ENCODE data around the gene TEPSIN.
"Not testable (repeated sequence)": the region's sequence is repeated elsewhere in the genome, so short reads cannot be mapped to it uniquely, and the experiment has no call there.

The TEPSIN gene

DNA sequence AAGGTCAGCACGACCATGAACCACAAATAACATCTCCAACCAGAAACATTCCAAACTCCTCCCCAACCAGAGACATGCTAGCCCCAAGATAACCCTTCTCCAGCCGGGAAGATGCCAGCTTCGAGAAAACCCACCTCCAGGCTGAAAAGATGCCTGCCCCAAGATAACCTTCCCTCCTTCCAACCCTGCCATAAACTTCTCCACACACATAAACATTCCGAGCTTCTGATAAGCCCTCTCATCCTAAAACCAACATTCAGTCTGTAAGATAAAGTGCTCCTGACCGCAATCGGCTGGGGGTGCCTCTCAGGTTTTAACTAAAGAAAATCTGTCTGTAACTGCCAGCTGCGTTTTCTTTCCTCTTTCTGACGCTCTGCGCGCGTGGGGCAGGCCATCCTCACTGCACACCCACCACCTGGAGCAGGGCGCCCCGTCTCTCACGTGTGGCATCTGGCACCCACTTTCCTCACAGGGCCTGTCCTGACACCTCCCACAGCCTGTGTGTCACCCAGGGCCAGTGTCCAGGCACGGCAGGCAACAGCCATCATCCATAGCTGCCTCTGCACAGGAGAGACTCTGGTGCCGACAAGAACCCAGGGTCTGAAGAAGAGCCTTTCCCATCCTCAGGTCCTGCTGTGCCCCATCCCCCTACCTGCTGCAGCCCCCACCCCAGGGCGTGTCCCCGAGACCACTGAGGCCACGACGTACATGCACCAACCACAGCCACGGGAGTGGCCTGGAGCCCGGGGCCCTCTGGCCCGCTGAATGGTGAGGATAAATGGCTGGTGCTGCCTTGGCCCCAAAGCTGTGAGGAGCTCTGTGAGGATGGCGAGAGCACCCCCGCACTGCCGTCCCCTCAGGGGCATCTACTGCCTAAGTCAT is 3.7 kb downstream of the TEPSIN start:
- no peak for DNase-seq

DNA sequence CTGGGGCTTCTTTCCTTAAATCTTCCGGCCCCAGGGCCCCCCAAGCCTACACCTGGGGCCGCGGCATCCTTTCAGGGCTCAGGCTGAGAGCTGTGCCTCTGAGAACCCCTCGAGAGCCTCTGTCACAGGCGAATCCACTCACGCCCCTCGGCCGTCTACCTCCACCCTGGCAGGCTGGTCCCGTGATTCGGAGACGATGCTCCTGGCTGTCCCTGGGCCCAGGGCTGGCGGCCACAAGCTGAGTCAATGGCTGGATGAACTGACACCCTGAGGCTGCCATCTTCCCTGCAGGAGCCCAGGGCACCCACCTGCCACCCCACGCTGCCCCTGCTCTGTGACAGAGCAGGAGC is 4.4 kb downstream of the TEPSIN start:
- DNase-seq: no peak

DNA sequence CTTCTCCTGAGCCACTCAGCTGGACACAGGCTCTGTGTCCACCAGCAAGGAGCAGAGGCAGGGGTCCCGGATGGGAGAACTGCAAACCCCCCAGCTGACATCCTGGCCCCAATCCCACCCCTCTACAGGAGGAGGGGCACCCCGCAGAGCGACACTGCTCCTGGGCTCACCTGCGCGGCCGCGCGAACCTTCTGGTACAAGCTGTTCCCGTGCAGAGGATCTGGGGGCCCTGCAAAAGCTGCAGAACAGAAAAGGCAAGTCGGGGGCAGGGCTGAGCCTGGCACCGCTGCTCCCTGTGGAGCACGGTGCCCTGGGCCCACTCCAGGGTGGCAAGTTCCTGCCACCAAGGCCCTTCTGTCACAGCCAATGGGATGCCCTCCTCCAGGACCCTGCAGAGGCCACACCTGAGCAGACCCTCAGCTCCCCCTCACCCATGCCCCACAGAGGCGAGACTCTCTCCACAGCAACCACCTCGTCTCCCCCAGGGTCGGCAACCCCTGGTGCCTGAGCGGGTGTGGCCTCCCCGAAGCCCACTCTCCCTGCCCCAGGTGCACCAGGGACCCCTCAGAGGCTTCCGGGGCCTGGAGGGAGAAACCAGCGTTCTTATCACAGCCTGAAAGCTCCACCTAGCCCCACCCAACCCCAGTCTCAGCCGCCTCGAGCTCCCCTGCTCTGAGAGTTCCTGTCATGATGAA is 4.9 kb downstream of the TEPSIN start:
- no peak for DNase-seq

DNA sequence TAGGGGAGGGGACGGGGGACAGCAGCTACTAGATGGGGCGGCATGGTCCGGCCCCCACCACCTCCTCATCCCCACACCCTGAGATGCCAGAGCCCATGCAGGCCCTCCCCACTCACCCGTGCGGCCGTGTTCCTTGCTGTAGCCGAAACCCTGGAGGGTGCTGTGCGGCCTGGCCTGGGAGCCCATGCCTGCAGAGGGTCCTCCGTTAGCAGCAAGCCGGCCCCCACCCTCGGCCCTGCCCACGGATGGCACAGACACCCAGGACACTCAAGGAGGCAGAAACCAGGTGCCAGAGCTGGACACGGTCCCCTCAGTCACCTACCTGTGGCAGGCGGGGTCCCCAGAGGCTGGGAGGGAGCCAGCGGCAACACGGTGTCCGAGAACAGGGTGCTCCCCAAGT is 5.5 kb downstream of the TEPSIN start:
- no peak for DNase-seq

DNA sequence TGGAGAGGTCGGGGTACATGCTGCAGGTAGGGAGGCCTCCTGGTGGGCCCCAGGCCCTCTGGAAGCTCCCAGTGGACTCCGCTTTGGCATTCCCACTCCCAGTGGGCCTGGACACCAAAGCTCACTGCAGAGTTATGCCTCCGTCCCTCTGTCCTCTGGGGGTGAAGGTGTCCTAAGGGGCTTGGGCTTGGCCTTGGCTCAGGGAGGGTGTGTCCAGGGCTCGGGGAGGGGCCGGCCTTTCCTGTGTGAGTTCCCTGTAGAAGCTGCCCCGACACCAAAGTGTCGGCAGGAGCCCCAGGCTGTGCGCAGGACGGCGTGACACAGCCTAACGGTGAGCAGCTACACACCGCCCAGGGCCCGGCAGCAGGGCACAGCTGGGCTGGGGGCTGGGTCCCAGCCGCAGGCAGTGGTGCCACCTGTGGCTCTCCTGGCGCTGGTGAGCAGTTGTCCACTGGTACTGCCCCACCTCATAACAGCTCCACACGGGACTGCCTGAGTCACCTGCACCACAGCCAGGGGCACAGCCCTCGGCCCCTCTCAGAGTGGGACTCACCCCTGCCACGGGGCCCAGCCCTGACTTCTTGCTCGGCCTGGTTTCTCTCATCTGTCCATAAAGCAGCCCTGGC is 6.1 kb downstream of the TEPSIN start:
- DNase-seq: no peak

DNA sequence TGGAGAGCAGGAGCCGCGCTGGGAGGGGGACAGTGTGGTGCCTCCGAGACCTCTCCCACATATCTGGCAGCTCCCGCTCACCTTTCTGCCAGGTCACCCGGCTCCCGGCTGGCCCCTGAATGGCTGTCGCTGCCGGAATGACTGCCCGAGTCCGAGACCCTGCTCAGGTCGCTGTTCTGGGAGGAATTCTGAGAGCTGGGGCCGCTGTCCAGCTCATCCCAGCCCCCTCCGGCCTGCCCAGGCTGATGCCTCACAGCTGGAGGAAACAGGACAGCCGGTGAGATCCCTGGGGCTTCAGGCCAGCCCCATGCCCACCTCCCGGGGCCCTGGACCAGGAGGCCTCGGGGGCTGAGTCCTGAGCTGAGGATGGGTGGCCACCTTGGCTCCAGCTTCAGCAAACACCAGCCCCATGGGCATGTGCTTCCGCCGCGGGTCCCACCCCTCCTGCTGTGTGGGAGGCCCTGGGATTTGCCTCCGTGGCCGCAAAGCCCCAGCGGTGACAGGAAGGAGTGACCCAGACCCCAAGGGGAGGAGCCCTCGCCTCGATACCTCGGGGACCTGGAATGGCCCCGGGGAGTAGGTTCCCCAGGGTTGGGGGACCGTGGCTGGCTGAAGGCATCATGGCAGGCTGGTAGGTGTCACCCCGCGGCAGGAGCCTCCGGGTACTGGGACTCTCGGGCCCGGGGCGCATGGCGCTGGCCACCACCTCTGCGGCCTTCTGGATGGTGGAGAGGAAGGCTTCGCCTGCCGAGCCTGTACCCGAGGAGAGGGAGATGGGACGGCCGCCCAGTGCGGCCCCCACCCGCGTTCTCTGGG is 6.9 kb downstream of the TEPSIN start:
- no peak for DNase-seq

DNA sequence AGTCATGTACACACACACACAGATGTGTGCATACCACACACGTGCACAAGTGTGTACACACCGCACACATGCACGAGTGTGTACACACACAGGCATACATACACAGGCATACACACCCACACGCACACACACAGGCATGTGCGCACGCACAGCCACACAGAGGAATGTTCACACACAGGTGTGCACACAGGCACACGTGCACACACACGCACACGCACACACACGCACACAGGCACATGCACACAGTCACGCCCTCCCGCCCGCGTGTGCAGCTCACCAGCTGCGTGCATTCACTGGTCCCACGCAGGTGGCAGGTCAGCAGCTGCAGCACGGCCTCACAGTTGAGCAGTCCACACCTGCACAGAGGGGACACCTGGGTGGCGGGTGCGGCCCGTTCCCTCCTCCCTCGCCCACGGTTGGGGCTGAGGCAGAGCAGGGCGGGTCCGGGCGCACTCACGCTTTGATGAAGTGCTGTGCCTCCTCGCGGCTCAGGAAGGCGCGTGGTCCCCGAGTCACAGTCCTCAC is 7.7 kb downstream of the TEPSIN start:
- DNase-seq: no peak

DNA sequence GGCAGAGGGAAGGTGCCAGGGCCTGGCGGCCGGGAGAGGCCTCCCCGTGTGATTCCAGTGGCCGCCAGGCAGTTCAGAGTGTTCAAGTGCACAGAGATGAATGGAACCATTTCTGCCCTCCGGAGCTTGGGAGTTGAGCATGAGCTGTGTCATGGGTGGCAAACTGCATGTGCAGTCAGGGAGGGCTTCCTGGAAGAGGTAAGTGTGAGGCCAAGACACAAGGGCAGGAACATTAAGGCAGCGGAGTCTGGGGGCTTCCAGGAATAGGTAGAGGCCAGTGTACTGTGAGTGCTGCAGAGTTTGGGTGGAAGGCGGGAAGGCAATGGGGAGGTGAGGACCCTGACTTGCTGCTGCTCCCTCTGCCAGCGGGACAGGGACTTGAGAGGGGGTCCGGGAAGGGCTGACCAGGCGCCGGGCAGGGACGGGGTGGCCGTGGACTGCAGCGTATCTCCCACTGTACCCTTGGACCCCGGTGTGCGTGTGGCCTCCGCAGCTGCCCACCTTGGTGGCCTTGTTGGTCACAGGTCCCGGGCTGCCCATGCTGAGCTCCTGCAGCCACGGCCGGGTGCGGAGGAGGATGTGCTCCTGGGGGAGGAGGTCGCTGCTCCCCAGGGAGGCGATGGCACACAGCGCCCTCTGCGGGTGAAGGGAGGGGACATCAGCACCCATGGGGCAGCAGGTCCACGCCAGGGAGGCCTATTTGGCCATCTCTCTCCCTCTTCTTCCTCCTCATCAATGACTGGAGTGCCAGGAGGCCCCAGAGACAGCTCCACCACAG is 8.6 kb downstream of the TEPSIN start:
- no peak for DNase-seq

DNA sequence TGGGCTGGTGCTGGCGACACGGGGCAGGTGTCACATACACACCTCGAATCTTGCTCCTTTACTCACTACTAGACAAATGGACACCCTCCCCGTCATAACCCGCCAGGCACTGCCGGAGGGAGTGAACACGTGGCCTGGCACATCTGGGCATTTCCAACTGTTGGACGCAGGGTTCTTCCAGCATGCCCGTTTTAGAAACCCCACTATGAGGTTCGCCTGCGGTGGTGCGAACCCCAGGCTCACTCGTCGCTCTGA is 9.3 kb downstream of the TEPSIN start:
- no peak for DNase-seq

DNA sequence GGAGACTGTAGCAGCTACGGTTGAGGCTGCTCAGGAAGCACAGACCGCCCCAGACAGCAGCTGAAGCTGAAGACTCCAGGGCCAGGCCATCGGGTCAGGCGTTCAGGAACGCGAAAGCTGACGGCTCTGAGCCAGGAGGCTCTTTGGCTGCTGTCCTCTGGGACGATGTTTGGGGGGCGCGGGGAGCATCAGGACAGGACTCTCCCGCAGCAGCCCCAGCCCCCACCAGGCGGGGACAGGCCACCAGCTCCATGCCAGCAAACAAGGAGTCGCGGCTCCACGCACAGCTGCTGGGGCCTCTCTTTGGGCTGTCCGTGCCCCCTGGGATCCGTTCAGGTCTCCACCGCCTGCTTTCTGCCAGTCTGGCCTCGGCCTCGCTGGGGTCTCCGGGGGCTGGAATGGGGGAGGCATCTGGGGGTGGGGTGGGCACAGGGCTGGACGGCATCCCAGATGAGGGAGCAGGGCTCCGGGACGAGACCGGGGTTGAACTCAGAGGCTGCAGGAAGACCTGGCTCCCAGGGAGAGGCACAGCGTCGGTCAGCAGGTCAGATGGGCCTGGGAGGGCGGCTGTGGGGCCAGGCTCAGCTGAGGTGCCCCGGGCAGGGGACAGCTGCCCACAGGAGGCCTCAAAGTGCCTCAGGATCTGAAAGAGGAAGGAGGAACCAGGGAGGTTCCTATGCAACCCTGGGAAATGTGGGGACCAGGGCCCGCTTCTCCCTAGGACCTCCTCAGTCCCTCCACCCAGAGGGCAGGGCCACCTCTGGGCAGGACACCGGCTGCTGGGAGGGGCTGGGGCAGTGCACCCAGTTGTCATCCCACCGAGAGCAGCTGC is 9.8 kb downstream of the TEPSIN start:
- DNase-seq: no peak

DNA sequence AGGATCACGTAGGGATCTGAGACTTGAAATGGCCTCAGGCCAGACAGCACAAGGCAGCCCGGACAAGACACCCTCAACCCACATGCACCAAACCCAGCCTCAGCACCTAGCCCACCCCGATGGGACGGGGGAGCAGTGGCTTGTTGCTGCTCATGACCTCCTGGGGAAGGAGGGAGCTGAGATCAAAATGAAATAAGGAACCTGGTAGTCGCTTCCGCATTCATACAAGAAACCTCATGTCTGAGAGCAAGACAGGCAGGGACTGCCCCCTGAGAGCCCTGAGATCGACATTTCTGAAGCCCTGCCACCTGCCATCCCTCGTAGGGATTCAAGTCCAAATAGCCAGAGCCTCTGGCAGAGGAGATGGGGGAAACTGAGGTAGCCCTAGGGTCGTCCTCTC is 10.4 kb downstream of the TEPSIN start:
- no peak for DNase-seq

DNA sequence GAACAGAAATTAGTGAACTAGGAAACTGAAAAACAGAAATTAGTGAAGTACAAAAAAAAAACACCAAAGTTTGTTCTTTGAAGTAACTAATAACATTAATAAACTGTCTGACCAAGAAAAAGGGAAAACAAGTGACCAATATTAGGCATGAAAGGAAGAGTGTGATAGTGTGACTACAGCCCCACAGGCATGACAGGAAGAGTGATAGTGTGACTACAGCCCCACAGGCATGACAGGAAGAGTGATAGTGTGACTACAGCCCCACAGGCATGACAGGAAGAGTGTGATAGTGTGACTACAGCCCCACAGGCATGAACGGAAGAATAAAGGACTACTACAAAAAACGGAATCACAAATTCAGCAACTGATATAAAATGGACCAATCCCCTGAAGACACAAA is 11.2 kb downstream of the TEPSIN start:
- not testable (repeated sequence) for DNase-seq

DNA sequence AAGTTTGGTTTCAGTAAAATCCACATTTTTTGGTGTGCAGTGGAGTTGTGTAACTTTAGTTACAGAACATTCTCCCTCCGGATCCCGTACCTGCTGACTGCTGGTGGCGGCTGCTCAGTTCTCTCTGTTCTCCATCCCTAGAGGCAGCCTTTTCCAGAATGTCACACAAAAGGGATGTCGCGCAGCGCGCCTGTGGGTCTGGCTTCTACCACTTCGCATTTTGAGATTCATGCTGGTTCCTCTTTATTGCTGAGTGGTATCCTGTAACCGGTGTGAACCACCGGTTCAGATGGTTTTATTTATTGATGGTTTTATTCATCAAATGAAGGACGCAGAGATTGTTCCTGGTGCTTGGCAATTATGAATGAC is 15.1 kb downstream of the TEPSIN start:
- DNase-seq: no peak

DNA sequence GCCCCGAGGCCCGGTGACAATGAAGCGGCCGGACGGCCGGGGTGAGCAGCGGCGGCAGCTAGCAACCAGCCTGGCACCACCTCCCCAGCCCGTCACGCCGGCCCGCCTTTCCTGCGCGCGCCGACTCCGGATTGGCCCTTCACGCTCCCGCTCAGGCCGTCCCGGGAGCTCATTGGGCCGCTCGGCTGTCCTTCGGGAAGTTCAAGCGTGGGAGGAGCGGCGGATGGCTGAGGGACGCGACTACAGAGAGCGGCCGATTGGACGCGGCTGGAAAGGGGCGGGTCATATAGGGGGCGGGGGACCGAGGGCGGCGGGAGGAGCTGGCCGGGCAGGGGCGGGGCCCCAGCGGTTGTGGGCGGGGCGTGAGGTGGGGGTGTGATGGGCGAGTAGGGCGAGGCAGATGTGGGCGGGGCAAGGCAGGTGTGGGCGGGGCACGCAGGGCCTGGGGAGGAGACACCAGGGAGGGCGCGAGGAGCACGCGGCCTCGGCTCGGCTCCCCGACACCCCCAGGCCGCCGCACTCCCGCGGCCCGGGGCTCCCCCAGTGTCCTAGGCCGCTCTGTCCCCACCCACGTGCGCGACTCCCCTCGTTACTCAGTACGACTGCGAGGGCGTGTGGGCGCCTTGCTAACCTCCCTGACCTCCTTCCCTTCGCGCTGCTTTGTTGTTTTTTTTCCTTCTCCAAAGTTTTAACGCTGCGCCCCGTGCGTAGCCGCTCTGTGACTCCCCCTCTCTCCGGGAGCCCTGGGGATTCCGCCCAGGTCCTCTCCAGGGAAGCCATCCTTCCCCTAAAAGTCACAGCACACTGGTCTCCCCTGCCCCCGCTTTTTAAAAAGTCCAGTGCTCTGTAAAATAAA is 15.7 kb downstream of the TEPSIN start, which contains the start of gene CEP131:
TSS of gene CEP131 (minus strand) at position 60 of the 856 bp plus-strand sequence. CDS start 2,909 bp downstream, outside the sequence.
- peak; percentile 98 for DNase-seq

DNA sequence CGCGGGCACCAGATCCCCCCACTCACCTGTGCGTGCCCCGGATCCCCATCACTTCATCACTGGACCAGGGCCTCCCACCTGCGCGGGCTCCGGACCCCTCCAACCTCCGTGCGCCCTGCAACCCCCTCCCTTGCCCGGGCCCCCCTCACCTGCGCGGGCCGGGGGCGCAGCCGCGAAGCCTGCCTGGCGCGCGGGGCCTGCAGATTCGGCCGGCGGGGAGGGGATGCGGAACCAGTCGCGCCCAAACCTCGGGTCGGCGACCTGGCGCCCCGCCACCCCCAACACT is 16.3 kb downstream of the TEPSIN start:
- no peak for DNase-seq

DNA sequence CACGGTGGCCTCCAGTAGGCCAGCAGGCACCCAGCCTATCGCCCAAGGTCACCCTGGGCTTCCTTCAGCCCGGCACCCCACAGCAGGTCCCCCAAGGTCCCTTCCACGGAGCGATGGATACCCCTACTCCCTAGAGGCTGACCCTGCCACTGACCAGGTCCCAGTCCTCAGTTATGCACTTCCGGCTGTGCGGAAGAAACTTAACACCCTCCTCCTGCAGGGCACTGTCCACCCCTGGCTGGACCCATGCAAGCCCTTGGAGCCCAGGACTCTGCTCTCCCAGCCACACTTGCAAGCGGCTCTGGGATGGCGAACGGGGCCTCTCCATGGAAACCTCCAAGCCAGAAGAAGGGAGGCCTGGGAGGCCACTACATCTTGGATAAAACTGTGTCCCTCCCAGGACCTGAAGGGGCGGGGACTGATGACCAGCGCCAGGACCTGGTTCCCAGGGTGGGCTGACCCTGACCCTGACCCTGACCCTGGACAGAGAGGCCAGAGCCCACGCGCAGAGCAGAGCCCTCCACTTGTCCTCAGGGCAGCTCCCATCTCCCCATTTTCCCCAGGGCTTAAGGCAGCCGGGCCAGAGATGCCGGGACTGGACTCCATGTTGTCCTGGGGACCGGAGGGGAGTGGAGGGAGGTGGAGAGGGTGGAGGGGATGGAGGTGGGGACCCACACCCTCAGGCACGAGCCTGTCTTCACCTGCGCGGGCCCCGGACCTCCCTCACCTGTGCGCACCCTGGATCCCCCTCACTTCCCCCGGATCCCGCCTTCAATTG is 16.8 kb downstream of the TEPSIN start:
- no peak for DNase-seq

DNA sequence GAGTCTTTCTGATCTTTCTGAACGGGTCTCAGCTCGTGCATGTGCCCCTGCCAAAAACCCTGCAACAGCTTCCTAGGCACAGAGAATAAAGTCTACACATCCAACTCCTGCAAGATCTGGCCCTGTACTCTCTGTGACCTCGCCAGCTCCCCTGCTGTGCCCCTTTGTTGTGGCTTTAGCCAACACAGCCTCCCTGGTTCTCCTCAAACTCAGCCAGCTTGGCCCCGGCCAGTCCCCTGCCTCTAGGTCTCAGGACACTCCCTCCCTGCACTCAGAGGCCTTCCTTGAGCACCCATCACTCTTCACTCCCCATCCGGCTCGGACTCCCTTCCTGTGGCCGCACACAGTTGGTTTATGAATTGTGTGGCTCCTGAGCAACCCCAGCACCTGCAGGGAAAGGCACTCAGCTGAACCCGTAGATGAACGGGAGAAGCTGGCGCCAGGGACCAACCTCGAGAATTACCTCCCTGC is 17.4 kb downstream of the TEPSIN start:
- DNase-seq: no peak

DNA sequence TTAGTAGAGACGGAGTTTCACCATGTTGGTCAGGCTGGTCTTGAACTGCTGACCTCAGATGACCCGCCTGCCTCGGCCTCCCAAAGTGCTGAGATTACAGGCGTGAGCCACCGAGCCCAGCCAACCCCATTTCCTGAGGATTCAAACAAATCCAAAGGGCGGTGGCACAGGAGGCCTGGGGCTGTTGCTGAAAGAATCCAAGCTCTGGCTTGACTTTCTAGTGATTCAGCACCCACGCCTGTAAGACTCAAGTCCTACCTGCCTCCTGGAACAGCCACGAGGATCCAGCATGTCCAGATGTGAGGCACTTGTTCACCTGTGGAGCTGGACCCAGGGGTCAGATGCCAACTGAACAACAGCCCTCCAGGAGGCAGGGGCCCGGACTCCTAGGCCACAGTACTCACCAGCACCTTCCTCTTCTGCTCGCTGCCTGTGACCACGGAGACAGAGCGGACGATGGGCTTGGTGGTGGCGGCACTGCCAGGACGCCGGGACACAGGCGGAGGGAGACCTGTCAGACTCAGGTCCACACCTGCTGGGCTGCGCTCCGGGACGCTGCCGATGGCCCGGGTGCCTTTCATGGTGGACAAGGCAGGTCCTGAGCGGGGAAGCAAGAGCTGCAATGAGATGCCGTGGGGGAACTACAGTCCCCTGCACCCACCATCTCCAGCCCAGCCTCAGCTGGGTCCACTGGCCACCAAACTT is 19.2 kb downstream of the TEPSIN start:
- DNase-seq: no peak

DNA sequence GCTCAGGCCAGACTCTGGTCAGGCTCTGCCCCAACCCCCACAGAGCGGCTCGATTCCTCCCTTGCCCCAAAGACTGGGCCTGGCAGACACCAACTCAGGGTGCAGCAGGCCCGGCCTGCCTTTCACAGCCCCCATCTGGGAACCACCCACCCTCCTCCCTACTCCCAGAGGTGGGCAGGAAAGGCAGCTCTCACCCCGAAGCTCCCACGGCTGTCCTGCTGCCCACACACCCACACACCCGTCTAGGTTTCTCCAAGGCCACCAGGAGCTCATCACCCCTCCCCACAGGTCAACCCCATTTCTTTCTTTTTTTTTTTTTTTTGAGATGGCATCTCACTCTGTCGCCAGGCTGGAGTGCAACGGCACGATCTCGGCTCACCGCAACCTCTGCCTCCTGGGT is 19.9 kb downstream of the TEPSIN start:
- DNase-seq: no peak
